ENCODE measurements around the gene ENKD1. TPM values are rescaled to one million over a fixed set of nuclear protein-coding genes. Genes with fewer than 3 reads are reported as not detected.

Gene ENKD1
- total and polyA plus RNA-seq, 2 of the 13 experiments (the other 11 are each of a cell fraction or from before 2014, with no cell fraction given): 10.8 to 20.8 TPM

DNA sequence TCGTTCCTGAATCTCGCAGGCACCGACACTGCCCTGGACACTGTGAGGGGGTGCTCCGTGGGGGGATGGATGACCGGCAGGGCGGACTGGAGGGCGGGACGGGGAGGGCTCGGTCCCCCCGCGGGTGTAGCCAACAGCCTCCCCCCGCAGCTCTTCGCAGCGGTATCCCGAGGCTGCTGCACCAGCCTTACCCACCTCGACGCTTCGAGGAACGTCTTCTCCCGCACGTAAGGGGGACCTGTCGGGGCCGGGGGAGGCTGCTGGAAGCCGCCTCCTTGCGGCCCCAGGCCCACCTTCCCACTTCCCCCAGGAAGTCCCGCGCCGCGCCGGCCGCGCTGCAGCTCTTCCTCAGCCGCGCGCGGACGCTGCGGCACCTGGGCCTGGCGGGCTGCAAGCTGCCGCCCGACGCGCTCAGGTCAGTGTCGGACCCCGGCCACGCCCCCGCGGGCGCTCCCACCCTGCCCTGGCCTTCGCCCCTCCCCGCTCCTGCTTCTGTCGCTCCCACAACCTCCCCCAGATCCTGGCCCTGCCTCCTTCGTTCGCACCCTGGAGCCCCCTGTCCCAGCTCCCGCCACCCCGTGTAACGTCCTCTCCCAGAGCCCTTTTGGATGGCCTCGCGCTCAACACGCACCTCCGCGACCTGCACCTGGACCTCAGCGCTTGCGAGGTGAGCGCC, 18.3 kb downstream of the ENKD1 start:
- peak overlapping the region; percentile 48 for H3K4me2 ChIP-seq (ENCODE audit: low read depth, low read length)
- 0 out of 3 replicates have a peak, but pooled peaks have one; percentile 4 for ATAC-seq
- no peak for FAIRE-seq
- H3K36me3 ChIP-seq (replicated peaks in 1 of 2; ENCODE audit: control insufficient read depth in 1 of 2, insufficient read depth in 2 of 2, low read length in 2 of 2): no peaks in the 10 kb centered on the region
- no peaks in the 10 kb centered on the region for H3K9me3 ChIP-seq (ENCODE audit: low read length)
- no peak overlapping the region for H2AFZ ChIP-seq (ENCODE audit: low read length)
- H4K20me1 ChIP-seq (ENCODE audit: insufficient read depth, low read length): peaks cover 11% of the 10 kb centered on the region
- in situ Hi-C loops (cut with HindIII; ENCODE audit: extremely low pct_ligation_motif_present, low pct_unique_long_range_greater_than_20kb): loop anchor here (5.0 kb wide), 1 partner anchor 101 kb away; no protein-coding TSS in a partner anchor
- intact Hi-C loops (cut with micrococcal nuclease; ENCODE audit: unreplicated experiment): no loop called here
- no peak overlapping the region for H3K9ac ChIP-seq (ENCODE audit: insufficient read depth, low read depth, low read length)
- H3K4me3 ChIP-seq (replicated peaks in 1 of 3; ENCODE audit: insufficient read depth in 1 of 3, low read depth in 2 of 3, low read length in 3 of 3): peak overlapping the region in 1 of 3 experiments; percentile 44; a peak in 1 of 6 replicates
- no TSS peak for BruUV-seq (replicated peaks)
- WGBS (ENCODE audit: low lambda C conversion rate): 45% methylated on average over 47 of the region's 65 CpGs
- ChIA-PET CTCF (ENCODE audit: low intra/inter-chr PET ratio, low total read pairs) (no interaction called here), POLR2A (interaction anchor here (0.8 to 1.3 kb wide), 2 partner anchors 12 to 127 kb away, joined by 3 read pairs; partner anchors contain the start of gene ACD)
- DNase-seq (ENCODE audit: low spot score): no peak
- peaks cover 33% of the 10 kb centered on the region for H3K4me1 ChIP-seq (ENCODE audit: insufficient read depth, low read length)
- H3K27me3 ChIP-seq (ENCODE audit: control insufficient read depth in 1 of 2, insufficient read depth in 2 of 2, low read length in 2 of 2): peaks cover 18 to 75% of the 10 kb centered on the region in 2 experiments
- H3K27ac ChIP-seq (ENCODE audit: extremely low read length, insufficient read depth, low read length): no peak overlapping the region
- H3K79me2 ChIP-seq (ENCODE audit: insufficient read depth, low read length): no peaks in the 10 kb centered on the region
- no peak for TF ChIP-seq ZNF180 (CRISPR knock-in tag; IDR thresholded peaks at IDR 0.05; ENCODE audit: borderline replicate concordance, low read depth)
- no peak for TF ChIP-seq ZBTB10 (CRISPR knock-in tag; IDR thresholded peaks at IDR 0.05; ENCODE audit: borderline replicate concordance)
- no peak for TF ChIP-seq ZEB1 (IDR thresholded peaks at IDR 0.05; ENCODE audit: insufficient replicate concordance, low read depth)
- no peak for TF ChIP-seq ZBTB44 (CRISPR knock-in tag; IDR thresholded peaks at IDR 0.05)
- no peak for TF ChIP-seq ZNF746 (CRISPR knock-in tag; IDR thresholded peaks at IDR 0.05)
- TF ChIP-seq ZNF296 (CRISPR knock-in tag; conservative IDR thresholded peaks at IDR 0.05): no peak
- 0 out of 2 replicates have a peak, but pooled peaks have one; percentile 8 for TF ChIP-seq HOXA3 (CRISPR knock-in tag; IDR thresholded peaks at IDR 0.05)
- TF ChIP-seq HMGA1 (CRISPR knock-in tag; conservative IDR thresholded peaks at IDR 0.05): no peak
- no peak for TF ChIP-seq ZNF788 (CRISPR knock-in tag; IDR thresholded peaks at IDR 0.05; ENCODE audit: borderline replicate concordance)
- no peak for TF ChIP-seq ZNF543 (CRISPR knock-in tag; IDR thresholded peaks at IDR 0.05)
- no peak for TF ChIP-seq REL (CRISPR knock-in tag; conservative IDR thresholded peaks at IDR 0.05)
- TF ChIP-seq, protein P1, sequence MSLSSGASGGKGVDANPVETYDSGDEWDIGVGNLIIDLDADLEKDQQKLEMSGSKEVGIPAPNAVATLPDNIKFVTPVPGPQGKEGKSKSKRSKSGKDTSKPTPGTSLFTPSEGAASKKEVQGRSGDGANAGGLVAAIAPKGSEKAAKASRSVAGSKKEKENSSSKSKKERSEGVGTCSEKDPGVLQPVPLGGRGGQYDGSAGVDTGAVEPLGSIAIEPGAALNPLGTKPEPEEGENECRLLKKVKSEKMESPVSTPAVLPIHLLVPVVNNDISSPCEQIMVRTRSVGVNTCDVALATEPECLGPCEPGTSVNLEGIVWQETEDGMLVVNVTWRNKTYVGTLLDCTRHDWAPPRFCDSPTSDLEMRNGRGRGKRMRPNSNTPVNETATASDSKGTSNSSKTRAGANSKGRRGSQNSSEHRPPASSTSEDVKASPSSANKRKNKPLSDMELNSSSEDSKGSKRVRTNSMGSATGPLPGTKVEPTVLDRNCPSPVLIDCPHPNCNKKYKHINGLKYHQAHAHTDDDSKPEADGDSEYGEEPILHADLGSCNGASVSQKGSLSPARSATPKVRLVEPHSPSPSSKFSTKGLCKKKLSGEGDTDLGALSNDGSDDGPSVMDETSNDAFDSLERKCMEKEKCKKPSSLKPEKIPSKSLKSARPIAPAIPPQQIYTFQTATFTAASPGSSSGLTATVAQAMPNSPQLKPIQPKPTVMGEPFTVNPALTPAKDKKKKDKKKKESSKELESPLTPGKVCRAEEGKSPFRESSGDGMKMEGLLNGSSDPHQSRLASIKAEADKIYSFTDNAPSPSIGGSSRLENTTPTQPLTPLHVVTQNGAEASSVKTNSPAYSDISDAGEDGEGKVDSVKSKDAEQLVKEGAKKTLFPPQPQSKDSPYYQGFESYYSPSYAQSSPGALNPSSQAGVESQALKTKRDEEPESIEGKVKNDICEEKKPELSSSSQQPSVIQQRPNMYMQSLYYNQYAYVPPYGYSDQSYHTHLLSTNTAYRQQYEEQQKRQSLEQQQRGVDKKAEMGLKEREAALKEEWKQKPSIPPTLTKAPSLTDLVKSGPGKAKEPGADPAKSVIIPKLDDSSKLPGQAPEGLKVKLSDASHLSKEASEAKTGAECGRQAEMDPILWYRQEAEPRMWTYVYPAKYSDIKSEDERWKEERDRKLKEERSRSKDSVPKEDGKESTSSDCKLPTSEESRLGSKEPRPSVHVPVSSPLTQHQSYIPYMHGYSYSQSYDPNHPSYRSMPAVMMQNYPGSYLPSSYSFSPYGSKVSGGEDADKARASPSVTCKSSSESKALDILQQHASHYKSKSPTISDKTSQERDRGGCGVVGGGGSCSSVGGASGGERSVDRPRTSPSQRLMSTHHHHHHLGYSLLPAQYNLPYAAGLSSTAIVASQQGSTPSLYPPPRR (CRISPR knock-in tag; IDR thresholded peaks at IDR 0.05; ENCODE audit: borderline replicate concordance): no peak

Data from HepG2 (cell line).